Stomach (tissue), 4 donors: ENCODE measurements around the gene TTLL11.

ENCODE experiments used
- EP300 ChIP-seq: sonication (generic); formaldehyde crosslinking; IDR thresholded peaks from one replicate; pipeline ENCODE4 v1.6.1; 2017; ENCODE audit warnings: antibody characterized with exemption
- POLR2A ChIP-seq, 4 donors: fragments of 450-650 bp; IDR thresholded peaks; one replicate each; pipeline ENCODE4 v1.6.1; 2016; ENCODE audit warnings: antibody characterized with exemption in 4 of 4, control low read depth in 2 of 4, mild to moderate bottlenecking in 1 of 4, moderate library complexity in 1 of 4
- TF ChIP-seq, protein P1 (sequence below), 7 experiments: fragments of 450-650 bp in 4 of 7; fragments of 200-600 bp in 3 of 7; sonication (generic) in 3 of 7; IDR thresholded peaks; one replicate each; pipeline ENCODE4 v1.5.1; 2016 to 2019; ENCODE audit warnings: antibody characterized with exemption in 7 of 7, control low read depth in 2 of 7, mild to moderate bottlenecking in 1 of 7

DNA sequence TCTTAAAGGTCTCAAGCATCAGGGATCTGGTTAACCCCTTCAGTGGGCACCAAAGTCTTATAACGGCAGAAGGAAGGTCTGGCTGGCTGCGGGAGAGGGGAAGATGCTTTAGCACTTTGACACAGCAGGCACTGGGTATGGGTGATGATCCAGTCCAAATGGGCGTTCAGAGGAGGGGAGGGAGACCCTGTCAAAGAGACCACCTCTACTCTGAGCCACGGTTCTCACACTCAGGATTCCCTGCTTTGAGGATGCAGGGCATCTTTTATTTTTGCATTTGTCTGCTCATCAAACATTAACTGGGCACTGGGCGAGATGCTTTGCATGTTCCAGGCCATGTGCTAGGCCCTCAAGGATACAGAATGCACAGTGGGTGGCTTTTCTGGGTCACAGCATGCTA lies 237.6 kb downstream of the TTLL11 start:
- TF ChIP-seq, protein P1, sequence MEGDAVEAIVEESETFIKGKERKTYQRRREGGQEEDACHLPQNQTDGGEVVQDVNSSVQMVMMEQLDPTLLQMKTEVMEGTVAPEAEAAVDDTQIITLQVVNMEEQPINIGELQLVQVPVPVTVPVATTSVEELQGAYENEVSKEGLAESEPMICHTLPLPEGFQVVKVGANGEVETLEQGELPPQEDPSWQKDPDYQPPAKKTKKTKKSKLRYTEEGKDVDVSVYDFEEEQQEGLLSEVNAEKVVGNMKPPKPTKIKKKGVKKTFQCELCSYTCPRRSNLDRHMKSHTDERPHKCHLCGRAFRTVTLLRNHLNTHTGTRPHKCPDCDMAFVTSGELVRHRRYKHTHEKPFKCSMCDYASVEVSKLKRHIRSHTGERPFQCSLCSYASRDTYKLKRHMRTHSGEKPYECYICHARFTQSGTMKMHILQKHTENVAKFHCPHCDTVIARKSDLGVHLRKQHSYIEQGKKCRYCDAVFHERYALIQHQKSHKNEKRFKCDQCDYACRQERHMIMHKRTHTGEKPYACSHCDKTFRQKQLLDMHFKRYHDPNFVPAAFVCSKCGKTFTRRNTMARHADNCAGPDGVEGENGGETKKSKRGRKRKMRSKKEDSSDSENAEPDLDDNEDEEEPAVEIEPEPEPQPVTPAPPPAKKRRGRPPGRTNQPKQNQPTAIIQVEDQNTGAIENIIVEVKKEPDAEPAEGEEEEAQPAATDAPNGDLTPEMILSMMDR (IDR thresholded peaks at IDR 0.05): no peak
- TF ChIP-seq POLR2A (IDR thresholded peaks at IDR 0.05) (no peak), EP300 (no peak)
